Measurements from ENCODE around the gene GALNT13.

Gene GALNT13

DNA sequence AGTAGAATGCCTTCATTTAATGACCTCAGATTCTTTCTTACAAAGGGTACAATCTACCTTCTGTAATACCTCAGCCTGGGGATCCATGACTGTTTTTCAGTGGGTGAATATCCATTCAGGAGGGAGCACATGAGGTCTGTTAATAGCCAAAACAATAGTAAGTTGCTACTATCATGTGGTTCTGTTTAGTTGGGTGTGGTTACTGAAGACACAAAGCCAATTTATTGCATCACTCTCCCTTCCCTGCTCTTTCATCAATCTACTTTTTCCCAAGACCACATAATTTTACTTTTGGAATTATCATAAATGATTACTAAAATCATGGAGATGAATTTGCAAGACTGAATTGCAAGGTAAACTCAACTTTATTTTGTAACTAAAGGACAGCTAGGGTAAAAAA, 254.2 kb downstream of the GALNT13 start:
- DNase-seq (ENCODE audit: low spot score), result no peak

DNA sequence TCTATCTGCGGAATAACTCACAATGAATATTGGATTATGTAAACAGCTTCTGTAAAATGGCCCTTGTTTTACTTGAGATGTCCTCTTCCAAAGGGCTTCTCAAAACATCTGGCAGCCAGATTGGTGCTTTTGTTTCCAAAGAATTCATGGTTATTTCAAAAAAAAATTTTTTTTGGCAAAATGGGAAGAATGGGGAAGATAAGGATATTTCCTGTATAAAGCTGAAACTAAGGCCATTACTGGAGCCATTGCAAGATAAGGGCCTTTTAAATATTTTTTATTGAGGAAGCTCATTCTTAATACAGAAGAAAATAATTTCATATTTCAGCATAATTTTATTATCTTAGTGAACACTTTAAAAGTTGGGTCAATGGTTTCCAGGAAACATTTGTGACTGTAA, 259.1 kb downstream of the GALNT13 start:
- no peak for DNase-seq (ENCODE audit: low spot score)

- DNase-seq (ENCODE audit: low spot score), result no peak
Measured at GRCh38 chr2:154132827-154133226, 261.1 kb downstream of the GALNT13 start.

DNA sequence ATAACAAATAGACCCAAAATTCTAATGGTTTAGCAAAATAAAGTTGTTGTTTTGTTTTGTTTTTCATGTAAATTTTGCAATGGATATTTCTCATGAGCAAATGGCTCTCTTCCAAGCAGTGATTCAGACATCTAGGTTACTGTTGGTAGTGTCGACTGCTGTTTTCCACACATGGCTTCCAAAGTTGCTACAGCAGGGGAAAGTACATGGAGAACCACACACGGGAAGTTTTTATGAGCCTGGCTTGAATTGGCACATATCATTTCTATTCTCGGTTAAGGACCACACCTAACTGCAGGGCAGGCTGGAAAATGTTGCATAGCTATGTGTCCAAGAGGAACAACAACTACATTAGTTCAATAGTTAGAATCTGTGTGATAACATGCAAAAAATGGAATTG, 262.1 kb downstream of the GALNT13 start:
- DNase-seq (ENCODE audit: low spot score), result no peak

- DNase-seq (ENCODE audit: low spot score), result no peak
Measured at GRCh38 chr2:154140249-154141025, 268.7 kb downstream of the GALNT13 start.

DNA sequence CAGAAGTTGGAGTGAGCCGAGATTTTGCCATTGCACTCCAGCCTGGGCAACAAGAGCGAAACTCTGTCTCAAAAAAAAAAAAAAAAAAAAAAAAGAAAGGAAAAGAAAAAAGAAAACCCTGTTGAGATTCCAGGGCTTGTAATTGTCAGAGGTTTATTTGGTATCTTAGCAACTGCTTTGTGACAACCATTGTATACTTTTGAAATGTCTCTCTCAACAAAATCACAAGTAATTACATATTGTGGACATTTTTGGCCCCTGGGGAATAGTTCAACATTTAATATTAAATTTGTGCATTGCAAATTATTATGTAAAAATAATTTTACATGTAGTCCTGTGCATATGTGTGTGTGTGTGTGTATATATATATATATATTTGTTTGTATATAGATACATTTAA, 270.8 kb downstream of the GALNT13 start:
- no peak for DNase-seq (ENCODE audit: low spot score)

DNA sequence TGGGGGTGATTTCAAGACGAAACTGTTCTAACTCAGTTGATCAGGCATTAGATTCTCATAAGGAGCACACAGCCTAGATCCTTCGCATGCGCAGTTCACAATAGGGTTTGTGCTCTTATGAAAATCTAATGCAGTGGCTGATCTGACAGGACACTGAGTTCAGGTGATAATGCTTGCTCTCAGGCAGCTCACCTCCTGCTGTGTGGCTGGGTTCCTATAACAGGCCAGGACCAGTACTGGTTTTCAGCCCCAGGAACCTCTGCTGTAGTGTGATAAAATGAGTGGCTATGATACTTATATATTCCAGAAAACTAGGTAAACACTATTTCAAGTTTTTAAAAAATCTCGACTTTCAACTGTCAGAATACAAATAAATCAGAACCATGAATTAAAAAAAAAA, 271.4 kb downstream of the GALNT13 start:
- no peak for DNase-seq (ENCODE audit: low spot score)

DNA sequence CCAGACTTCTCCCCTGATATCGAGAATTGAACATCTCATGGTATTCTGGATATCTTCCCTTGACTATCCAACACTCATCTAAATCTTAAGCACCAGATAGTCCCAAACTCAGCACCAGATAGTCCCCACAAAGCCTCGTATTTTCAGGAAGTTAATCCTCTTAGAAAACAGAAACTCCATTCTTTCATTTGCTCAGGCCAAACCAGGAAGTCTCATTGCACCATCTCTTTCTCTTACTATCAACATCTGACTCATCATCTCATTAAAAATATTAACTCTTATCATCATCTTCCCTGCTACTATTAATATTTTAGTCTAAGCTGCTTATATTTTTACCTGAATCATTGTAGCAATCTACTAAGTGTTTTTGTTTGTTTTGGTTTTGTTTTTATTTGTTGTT, 286.4 kb downstream of the GALNT13 start:
- no peak for DNase-seq (ENCODE audit: low spot score)

DNA sequence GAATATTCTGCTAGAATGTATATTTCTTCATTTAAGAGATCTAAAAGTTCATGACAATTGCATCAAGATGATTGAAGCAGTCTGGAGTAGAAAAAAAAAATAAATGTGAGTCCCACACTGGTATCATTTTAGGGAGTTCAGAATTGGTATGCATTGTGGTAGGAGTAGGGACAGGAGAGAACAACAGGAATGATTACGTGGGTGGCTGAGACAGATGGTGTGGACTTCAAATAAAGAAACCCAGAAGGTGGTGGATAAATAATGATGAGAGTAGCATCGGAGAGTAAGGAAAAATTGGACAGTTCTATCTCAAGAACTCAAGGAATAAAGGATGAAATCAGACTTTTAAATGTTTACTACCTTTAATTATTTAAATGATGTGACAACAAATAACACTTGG, 289.6 kb downstream of the GALNT13 start:
- no peak for DNase-seq (ENCODE audit: low spot score)

DNA sequence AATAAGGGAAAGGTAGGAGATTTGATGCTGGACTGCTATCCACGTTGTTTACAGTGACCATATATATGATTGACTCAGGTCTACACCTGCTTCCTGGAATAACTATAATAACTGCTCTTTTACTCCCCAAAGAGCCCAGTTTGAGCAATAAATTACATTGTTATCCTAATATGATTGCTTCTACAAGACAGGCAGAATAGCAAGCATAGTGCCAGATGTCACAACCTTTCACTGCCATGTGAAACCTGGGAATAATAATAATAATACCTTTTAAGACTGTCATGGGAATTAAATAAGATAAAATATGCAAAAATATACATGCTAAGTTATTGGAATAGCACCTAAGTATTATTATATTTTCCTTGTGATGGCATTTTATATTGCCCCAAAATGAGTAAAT, 298.7 kb downstream of the GALNT13 start:
- no peak for DNase-seq (ENCODE audit: low spot score)

GRCh38 chr2:154173164-154173563, 301.4 kb downstream of the GALNT13 start:
- DNase-seq (ENCODE audit: low spot score), result no peak

- DNase-seq (ENCODE audit: low spot score), result no peak
Measured at GRCh38 chr2:154173919-154174318, 302.2 kb downstream of the GALNT13 start.

GRCh38 chr2:154182008-154182407, 310.3 kb downstream of the GALNT13 start:
- no peak for DNase-seq (ENCODE audit: low spot score)

- DNase-seq (ENCODE audit: low spot score), result no peak
Measured at GRCh38 chr2:154187948-154188347, 316.2 kb downstream of the GALNT13 start.

- DNase-seq (ENCODE audit: low spot score), result no peak
Measured at GRCh38 chr2:154189953-154190352, 318.2 kb downstream of the GALNT13 start.

DNA sequence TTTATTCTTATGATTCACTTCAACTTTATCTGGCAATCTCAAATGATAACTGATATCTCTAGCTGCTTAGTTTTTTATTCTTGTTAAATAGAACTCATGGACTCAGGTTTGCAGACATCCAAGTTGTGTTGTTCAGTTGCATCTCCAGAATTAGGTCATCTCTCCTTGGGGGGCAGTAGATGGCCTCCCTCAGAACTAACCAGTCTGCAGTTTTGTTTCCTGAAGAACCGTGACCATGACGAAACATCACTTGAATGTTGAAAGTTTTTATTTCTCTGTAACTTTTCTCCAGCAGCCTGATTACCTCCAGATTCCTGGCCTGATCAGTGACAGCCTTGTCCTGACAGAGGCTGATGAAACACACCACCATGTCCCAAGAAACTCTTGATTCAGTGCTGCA, 321.5 kb downstream of the GALNT13 start:
- DNase-seq (ENCODE audit: low spot score), result no peak

DNA sequence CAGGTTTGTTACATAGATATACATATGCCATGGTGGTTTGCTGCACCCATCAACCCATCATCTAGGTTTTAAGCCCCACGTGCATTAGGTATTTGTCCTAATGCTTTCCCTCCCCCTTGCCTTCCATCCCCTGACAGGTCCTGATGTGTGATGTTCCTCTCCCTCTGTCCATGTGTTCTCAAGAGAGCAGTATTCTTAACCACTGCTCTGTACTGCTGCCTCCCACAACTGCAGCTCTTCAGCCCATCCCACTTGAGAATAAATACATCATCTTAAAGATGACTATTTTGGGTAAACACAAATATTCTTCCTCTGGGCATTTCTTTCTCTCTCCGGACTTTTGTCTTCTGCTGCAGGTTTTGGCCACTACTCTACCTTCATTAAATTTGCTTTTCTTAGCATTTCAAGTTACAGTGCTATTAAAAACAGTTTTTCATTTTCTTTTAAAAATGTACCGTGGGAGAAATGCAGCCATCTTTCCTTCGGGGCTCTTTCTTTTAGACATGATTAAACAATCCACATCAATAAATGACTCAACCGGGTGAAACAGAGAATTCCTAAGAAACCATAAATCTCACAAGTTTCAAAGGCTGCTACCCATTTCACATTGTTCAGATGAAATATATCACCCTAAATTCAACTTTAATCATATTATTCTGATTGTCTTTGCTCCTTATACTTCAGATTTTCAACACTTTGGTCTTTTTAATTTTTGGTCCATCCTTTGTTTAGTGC, 323.4 kb downstream of the GALNT13 start:
- no peak for DNase-seq (ENCODE audit: low spot score)

GRCh38 chr2:154195644-154196195, 324.0 kb downstream of the GALNT13 start:
- no peak for DNase-seq (ENCODE audit: low spot score)

- DNase-seq (ENCODE audit: low spot score), result no peak
Measured at GRCh38 chr2:154198866-154199265, 327.1 kb downstream of the GALNT13 start.

- no peak for DNase-seq (ENCODE audit: low spot score)
Measured at GRCh38 chr2:154203206-154203605, 331.5 kb downstream of the GALNT13 start.

DNA sequence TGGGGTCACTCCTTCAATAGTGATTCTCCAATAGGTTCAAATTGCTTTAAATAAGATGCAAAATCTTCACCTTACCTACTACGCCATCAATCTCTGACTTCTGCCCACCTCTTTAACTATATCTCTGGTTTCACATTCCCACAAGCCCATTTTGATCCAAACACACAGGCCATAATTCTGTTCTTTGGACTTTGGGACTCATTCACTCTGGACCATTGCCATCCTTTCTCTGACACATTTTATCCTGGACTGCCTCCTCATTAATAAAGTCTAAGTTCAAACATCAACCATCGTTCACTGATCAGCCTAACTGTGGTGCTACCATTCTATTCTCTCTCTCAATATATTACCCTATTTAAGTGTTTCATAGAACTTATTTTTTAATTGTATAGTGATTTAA, 332.2 kb downstream of the GALNT13 start:
- DNase-seq (ENCODE audit: low spot score), result no peak

GRCh38 chr2:154207288-154208047, 335.7 kb downstream of the GALNT13 start:
- DNase-seq (ENCODE audit: low spot score), result no peak

- no peak for DNase-seq (ENCODE audit: low spot score)
Measured at GRCh38 chr2:154223726-154224125, 352.0 kb downstream of the GALNT13 start.
